Stimulated activated naive B cell treated with anti-CD40 and anti-IgM and Interleukin-4, amounts not matched to agents 10 μg/mL and 1 μg/mL and 100 μg/mL, for 72 hours (primary cell): Measurements from ENCODE around the gene ADAMTS4.

Experiments used
- ATAC-seq, 2 donors: fragments of 150-1000 bp; cut with Tn5 transposase; replicated peaks; 2 replicates each; pipeline ENCODE4 v1.10.0; 2021; ENCODE audit warnings: moderate library complexity in 1 of 2
- DNase-seq: peaks from one replicate; pipeline ENCODE4 v3.0.0; 2021
- H3K27ac Mint-ChIP-seq: one replicate; pipeline ENCODE4 v1.8.0; 2022; ENCODE audit warnings: mild to moderate bottlenecking, mixed read lengths
- H3K27me3 Mint-ChIP-seq, 2 donors: one replicate each; pipeline ENCODE4 v1.8.0; 2022; ENCODE audit warnings: mixed read lengths in 2 of 2
- H3K36me3 Mint-ChIP-seq, 2 donors: one replicate each; pipeline ENCODE4 v1.8.0; 2022; ENCODE audit warnings: mixed read lengths in 2 of 2, mild to moderate bottlenecking in 1 of 2
- H3K4me1 Mint-ChIP-seq, 2 donors: one replicate each; pipeline ENCODE4 v1.8.0; 2022; ENCODE audit warnings: mixed read lengths in 2 of 2, mild to moderate bottlenecking in 1 of 2
- H3K4me3 Mint-ChIP-seq, 2 donors: one replicate each; pipeline ENCODE4 v1.8.0; 2022; ENCODE audit warnings: mild to moderate bottlenecking in 2 of 2, mixed read lengths in 2 of 2, moderate library complexity in 1 of 2
- H3K9me3 Mint-ChIP-seq, 2 donors: one replicate each; pipeline ENCODE4 v1.8.0; 2022; ENCODE audit warnings: mixed read lengths in 2 of 2, mild to moderate bottlenecking in 1 of 2

The ADAMTS4 gene

GRCh38 chr1:161198897-161199431 lies at the start of gene ADAMTS4:
TSS of gene ADAMTS4 (minus strand) at chr1:161199054. CDS start at chr1:161198627, 427 bp downstream.
- Mint-ChIP-seq H3K9me3 (no peaks in the 10 kb centered on the region), H3K36me3 (peaks cover 4% of the 10 kb centered on the region in 2 donors), H3K4me1 (peaks cover 36 to 48% of the 10 kb centered on the region in 2 donors), H3K27ac (peak within 1 kb of the TSS; percentile 51), H3K27me3 (no peaks in the 10 kb centered on the region), H3K4me3 (no peak within 1 kb of the TSS)
- no peak for ATAC-seq
- DNase-seq: no peak

GRCh38 chr1:161244888-161245287 lies 46.0 kb upstream of the ADAMTS4 start:
- Mint-ChIP-seq H3K27ac (no peak overlapping the region), H3K4me1 (peaks cover 5 to 6% of the 10 kb centered on the region in 2 donors), H3K4me3 (no peak overlapping the region), H3K36me3 (peaks cover 0 to 2% of the 10 kb centered on the region in 2 donors), H3K27me3 (peaks cover 16 to 18% of the 10 kb centered on the region in 2 donors), H3K9me3 (peaks cover 0 to 1% of the 10 kb centered on the region in 2 donors)
- ATAC-seq: no peak
- no peak for DNase-seq

GRCh38 chr1:161242313-161242712 lies 43.5 kb upstream of the ADAMTS4 start:
- Mint-ChIP-seq H3K4me3 (no peak overlapping the region), H3K9me3 (no peaks in the 10 kb centered on the region), H3K27me3 (peaks cover 15 to 33% of the 10 kb centered on the region in 2 donors), H3K4me1 (peaks cover 5 to 6% of the 10 kb centered on the region in 2 donors), H3K27ac (no peak overlapping the region), H3K36me3 (no peaks in the 10 kb centered on the region)
- ATAC-seq (peak in 1 of 2 donors; percentile 42), DNase-seq (no peak)

GRCh38 chr1:161241682-161242081 lies 42.8 kb upstream of the ADAMTS4 start:
- Mint-ChIP-seq H3K4me1 (peaks cover 5 to 6% of the 10 kb centered on the region in 2 donors), H3K9me3 (no peaks in the 10 kb centered on the region), H3K36me3 (no peaks in the 10 kb centered on the region), H3K27ac (no peak overlapping the region), H3K27me3 (peaks cover 17 to 30% of the 10 kb centered on the region in 2 donors), H3K4me3 (no peak overlapping the region)
- DNase-seq (no peak), ATAC-seq (no peak)

GRCh38 chr1:161238039-161238473 lies 39.2 kb upstream of the ADAMTS4 start, which contains the start of gene NR1I3:
TSS of gene NR1I3 (minus strand) at chr1:161238203. CDS start at chr1:161236565, 1,638 bp downstream.
- Mint-ChIP-seq H3K9me3 (no peaks in the 10 kb centered on the region), H3K36me3 (no peaks in the 10 kb centered on the region), H3K4me1 (peaks cover 5 to 6% of the 10 kb centered on the region in 2 donors), H3K27ac (no peak within 1 kb of the TSS), H3K27me3 (peaks cover 25 to 34% of the 10 kb centered on the region in 2 donors), H3K4me3 (no peak within 1 kb of the TSS)
- ATAC-seq (no peak), DNase-seq (no peak)

- Mint-ChIP-seq H3K4me1 (no peaks in the 10 kb centered on the region), H3K27me3 (peaks cover 25 to 34% of the 10 kb centered on the region in 2 donors), H3K36me3 (no peaks in the 10 kb centered on the region), H3K4me3 (no peak overlapping the region), H3K27ac (no peak overlapping the region), H3K9me3 (no peaks in the 10 kb centered on the region)
- DNase-seq: no peak
- ATAC-seq: no peak
Measured at GRCh38 chr1:161235957-161236775, 37.3 kb upstream of the ADAMTS4 start.

GRCh38 chr1:161233102-161233501 lies 34.2 kb upstream of the ADAMTS4 start:
- peaks cover 1 to 2% of the 10 kb centered on the region in 2 donors for H3K4me1 Mint-ChIP-seq
- DNase-seq (no peak), ATAC-seq (no peak)
- H3K9me3 Mint-ChIP-seq: no peaks in the 10 kb centered on the region
- H3K27me3 Mint-ChIP-seq: peaks cover 14 to 18% of the 10 kb centered on the region in 2 donors
- H3K36me3 Mint-ChIP-seq: peaks cover 17 to 24% of the 10 kb centered on the region in 2 donors
- no peak overlapping the region for H3K27ac Mint-ChIP-seq
- H3K4me3 Mint-ChIP-seq: no peak overlapping the region

- DNase-seq: no peak
- ATAC-seq: no peak
- H3K9me3 Mint-ChIP-seq: no peaks in the 10 kb centered on the region
- no peak overlapping the region for H3K27ac Mint-ChIP-seq
- H3K27me3 Mint-ChIP-seq: peaks cover 2 to 6% of the 10 kb centered on the region in 2 donors
- H3K4me1 Mint-ChIP-seq: peaks cover 19 to 24% of the 10 kb centered on the region in 2 donors
- H3K4me3 Mint-ChIP-seq: no peak overlapping the region
- peaks cover 21 to 29% of the 10 kb centered on the region in 2 donors for H3K36me3 Mint-ChIP-seq
Measured at GRCh38 chr1:161230762-161231161, 31.9 kb upstream of the ADAMTS4 start.

- DNase-seq (no peak), ATAC-seq (no peak)
- H3K4me3 Mint-ChIP-seq: no peak overlapping the region
- H3K27me3 Mint-ChIP-seq: no peaks in the 10 kb centered on the region
- H3K4me1 Mint-ChIP-seq: peaks cover 24 to 30% of the 10 kb centered on the region in 2 donors
- H3K9me3 Mint-ChIP-seq: no peaks in the 10 kb centered on the region
- no peak overlapping the region for H3K27ac Mint-ChIP-seq
- peaks cover 21 to 29% of the 10 kb centered on the region in 2 donors for H3K36me3 Mint-ChIP-seq
Measured at GRCh38 chr1:161229896-161230295, 31.0 kb upstream of the ADAMTS4 start.

- H3K27ac Mint-ChIP-seq: no peak overlapping the region
- peaks cover 24 to 30% of the 10 kb centered on the region in 2 donors for H3K4me1 Mint-ChIP-seq
- ATAC-seq (no peak), DNase-seq (no peak)
- H3K9me3 Mint-ChIP-seq: no peaks in the 10 kb centered on the region
- H3K27me3 Mint-ChIP-seq: peaks cover 11% of the 10 kb centered on the region in 2 donors
- peak overlapping the region; percentile 42 to 100 for H3K4me3 Mint-ChIP-seq
- peaks cover 21 to 29% of the 10 kb centered on the region in 2 donors for H3K36me3 Mint-ChIP-seq
Measured at GRCh38 chr1:161228032-161228431, 29.2 kb upstream of the ADAMTS4 start.

- Mint-ChIP-seq H3K9me3 (no peaks in the 10 kb centered on the region), H3K4me1 (peaks cover 24 to 30% of the 10 kb centered on the region in 2 donors), H3K27me3 (peaks cover 18% of the 10 kb centered on the region in 2 donors), H3K36me3 (peaks cover 21 to 29% of the 10 kb centered on the region in 2 donors), H3K4me3 (peak overlapping the region; percentile 99 to 100), H3K27ac (peak overlapping the region; percentile 65)
- peak; percentile 52 to 59 for ATAC-seq
- peak; percentile 64 for DNase-seq
Measured at GRCh38 chr1:161227196-161227871, 28.5 kb upstream of the ADAMTS4 start.

- Mint-ChIP-seq H3K4me1 (peaks cover 24 to 30% of the 10 kb centered on the region in 2 donors), H3K36me3 (peaks cover 21 to 29% of the 10 kb centered on the region in 2 donors), H3K27ac (peak overlapping the region; percentile 98), H3K9me3 (no peaks in the 10 kb centered on the region), H3K27me3 (peaks cover 24% of the 10 kb centered on the region in 2 donors), H3K4me3 (peak overlapping the region; percentile 99 to 100)
- ATAC-seq: no peak
- DNase-seq: no peak
Measured at GRCh38 chr1:161226759-161227158, 27.9 kb upstream of the ADAMTS4 start.

- peak overlapping the region; percentile 99 to 100 for H3K4me3 Mint-ChIP-seq
- no peaks in the 10 kb centered on the region for H3K9me3 Mint-ChIP-seq
- peaks cover 24 to 30% of the 10 kb centered on the region in 2 donors for H3K4me1 Mint-ChIP-seq
- H3K36me3 Mint-ChIP-seq: peaks cover 21 to 29% of the 10 kb centered on the region in 2 donors
- ATAC-seq (no peak), DNase-seq (no peak)
- H3K27ac Mint-ChIP-seq: peak overlapping the region; percentile 98
- peaks cover 24 to 25% of the 10 kb centered on the region in 2 donors for H3K27me3 Mint-ChIP-seq
Measured at GRCh38 chr1:161226320-161226711, 27.5 kb upstream of the ADAMTS4 start.
